ENCODE results near the gene ANKMY1.
"Not testable (repeated sequence)": the region's sequence is repeated elsewhere in the genome, so short reads cannot be mapped to it uniquely, and the experiment has no call there.

ANKMY1 gene

GRCh38 chr2:240568678-240569522, 11.1 kb upstream of the ANKMY1 start:
- DNase-seq (ENCODE audit: low spot score): peak; percentile 77

- DNase-seq (ENCODE audit: low spot score): peak; percentile 82
Observed at GRCh38 chr2:240567872-240568677, 10.3 kb upstream of the ANKMY1 start, which contains the start of gene RNPEPL1. TSS of gene RNPEPL1 (plus strand) at chr2:240568484. CDS start at chr2:240568587, 103 bp downstream.

- DNase-seq (ENCODE audit: low spot score): no peak
Observed at GRCh38 chr2:240567137-240567871, 9.5 kb upstream of the ANKMY1 start.

DNA sequence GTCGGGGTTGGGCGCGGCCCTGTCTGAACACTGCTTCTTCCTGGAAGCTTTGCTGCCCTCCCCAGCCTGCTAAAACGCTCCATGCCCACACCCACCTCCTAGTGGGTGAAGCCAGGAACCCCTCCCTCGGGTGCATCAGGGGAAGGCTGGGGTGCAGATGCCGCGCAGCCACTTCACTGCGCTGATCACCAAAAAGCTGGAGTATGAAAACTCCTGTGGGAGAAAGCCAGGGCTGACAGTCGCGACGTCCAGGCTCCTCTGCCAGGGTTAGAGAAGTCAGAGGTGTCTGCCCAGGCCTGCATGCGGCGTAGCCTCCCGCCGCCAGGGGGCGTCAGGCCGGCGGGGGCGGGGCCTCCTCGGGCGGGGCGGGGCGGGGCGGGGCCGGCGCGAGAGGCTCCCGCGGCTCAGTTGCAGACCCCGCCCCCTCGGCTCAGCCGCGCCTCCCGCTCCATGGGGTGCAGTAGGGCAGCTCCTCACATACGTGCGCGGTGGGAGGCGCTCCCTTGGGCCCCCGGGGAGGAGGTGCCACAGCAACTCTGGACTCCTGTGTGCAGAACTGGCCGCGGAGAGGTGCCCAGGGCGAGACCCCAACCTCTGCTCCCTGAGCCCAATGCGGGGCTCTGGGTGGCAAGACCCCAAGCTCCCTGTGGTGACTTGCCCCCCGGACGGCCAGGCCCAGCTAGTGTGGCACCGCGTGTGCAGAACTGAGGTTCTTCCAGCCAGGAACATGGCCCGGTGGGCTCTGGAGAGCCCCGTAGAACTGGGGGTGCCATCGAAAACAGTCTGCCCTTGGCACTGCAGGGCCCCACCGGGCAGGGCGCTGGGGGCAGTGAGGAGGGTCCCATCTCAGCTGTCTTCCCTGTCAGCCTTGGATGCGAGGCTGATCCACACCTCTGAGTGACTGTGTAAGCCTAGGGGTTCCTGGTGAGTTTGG, 8.7 kb upstream of the ANKMY1 start:
- peak; percentile 93 for DNase-seq (ENCODE audit: low spot score)

DNA sequence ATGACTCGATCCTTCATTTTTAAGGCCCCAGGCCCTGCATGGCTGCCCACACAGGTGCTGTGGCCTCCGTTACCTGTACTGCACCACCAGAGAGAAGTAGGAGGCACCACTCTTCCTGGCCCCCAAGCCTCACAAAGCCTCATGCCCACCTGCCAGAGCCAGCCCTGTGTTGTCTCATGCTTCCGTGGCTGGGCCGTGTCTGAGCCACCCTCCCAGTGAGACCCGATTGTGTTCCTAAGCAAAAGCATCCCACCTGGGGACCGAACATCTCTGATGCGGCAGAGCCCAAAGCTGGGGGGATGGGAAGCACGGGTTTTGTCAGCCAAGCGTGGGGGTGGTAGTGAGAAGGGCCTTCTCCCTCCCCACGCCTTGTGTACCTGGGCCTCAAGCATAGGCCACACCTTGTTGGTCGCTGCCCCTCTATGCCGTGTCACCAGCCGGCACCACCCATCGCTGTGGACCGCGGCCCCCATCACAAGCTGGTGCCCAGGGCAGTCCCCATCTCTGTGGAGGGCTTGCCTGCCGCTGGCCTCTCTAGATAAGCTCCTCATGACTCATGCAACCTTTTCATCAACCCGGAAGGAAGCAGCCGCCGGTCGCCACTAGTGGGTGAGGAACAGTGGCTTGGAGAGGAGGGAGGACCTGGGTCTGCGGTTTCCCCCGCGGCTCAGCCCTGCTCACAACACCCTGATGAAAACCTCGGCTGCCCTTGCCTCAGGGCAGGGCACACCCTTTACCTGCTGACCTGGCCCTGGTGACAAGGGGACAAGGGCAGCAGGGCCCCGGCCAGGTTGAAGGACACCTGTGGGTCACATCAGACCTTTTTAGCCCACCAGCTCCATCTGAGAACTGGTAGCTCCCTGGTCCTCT, 7.8 kb upstream of the ANKMY1 start:
- DNase-seq (ENCODE audit: low spot score): peak; percentile 51

DNA sequence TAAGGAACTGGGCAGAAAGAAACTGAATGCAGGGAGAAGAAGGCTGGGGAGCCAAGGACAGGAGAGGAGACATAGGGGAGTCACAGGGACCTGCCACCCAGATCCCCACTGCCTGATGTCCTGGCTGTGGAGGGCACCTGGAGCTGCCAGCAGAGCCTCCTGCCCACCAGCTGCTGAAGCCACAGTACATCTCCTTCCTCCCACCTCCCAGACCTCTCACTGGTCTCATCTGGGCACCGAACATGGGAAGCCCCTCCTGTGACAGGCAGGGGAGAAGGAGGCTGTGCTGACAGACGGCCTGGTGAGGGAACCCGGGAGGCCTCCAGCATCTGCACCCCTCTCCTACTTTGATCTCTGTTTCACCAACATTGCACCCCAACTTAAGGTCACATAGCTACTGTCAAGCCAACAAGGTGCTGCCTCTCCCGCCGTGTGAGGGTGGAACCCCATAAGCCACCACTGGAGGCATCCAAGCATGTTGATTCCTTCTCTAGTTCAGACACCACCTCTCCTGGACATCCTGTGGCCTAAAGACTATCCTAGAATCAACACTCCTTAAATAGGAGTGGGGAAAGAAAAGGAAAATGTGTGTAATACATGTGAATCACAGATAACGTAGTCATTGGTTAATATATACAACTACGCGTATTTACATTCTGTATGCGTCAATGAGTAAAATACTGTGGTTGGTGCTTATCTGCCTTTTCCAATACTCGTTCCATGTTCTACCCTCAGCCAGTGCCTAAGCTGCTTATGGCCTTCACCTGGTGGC, 7.0 kb upstream of the ANKMY1 start:
- no peak for DNase-seq (ENCODE audit: low spot score)

DNA sequence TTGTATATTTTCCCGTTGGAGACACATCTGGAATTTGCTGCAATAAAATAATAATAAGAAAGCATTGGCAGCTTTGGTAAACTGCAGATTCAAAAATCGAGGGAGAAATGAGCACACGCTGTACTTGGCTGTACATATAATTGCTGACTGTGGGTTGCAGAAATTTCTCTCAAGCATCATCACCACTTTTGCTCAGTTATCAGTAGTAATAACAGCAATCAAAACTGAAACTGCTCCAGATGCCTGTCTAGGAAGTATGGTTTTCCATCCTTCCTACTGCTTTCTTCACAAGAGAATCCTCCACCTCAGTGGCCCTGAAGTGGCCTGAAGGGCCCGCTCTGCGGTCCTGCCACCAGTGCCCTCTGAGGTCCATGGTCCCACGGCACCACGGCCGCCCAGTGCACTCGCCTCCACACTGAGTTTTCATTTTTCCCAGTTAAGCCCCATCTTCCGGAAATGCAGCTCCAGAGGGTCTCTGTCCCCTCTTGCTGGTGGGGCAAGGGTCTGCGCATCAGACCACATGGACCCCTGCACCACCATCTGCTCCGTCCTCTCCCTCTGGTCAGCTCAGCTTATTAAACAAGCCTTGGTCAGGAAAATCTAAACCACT, 6.3 kb upstream of the ANKMY1 start:
- DNase-seq (ENCODE audit: low spot score): no peak

DNA sequence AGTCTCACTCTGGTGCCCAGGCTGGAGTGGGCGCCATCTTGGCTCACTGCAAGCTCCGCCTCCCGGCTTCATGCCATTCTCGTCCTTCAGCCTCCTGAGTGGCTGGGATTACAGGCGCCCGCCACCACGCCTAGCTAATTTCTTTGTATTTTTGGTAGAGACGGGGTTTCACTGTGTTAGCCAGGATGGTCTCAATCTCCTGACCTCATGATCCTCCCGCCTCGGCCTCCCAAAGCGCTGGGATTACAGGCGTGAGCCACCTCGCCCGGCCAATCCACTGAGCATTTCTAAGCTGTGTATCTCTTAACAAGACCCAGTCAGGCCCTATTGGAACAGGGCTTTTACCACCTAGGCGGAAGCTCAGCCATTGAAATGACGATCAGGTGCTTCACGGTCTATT, 5.4 kb upstream of the ANKMY1 start:
- not testable (repeated sequence) for DNase-seq (ENCODE audit: low spot score)

DNA sequence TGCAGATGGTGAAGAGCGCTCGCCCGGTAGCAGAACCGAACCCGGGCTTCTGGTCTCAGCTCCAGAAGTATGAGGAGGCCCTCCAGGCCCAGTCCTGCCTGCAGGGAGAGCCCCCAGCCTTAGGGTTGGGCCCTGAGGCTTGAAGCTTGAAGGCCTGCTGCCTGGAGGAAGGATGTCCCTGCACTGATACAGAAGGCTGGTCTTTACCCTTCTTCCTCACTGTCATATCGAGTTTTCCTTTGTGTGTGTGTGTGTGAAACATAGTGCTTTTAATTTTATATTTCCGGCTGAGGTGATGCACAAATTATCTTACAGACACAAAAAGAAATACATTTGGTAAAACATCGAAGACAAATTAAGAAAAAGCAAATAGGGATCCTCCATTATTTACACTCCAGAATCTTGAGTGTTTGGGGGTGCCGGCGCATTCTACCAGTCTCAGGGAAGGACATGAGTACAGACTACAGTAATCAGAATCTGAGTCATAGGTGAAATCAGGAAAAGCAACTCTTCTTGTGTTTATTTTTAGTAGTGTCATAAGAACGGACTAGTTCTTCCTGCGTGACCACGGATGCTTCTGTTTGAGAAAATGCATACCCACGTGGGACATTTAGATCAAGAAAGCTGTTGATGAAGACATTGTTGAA, 3.7 kb upstream of the ANKMY1 start:
- DNase-seq (ENCODE audit: low spot score): no peak

GRCh38 chr2:240560480-240561324, 2.9 kb upstream of the ANKMY1 start:
- peak; percentile 96 for DNase-seq (ENCODE audit: low spot score)

DNA sequence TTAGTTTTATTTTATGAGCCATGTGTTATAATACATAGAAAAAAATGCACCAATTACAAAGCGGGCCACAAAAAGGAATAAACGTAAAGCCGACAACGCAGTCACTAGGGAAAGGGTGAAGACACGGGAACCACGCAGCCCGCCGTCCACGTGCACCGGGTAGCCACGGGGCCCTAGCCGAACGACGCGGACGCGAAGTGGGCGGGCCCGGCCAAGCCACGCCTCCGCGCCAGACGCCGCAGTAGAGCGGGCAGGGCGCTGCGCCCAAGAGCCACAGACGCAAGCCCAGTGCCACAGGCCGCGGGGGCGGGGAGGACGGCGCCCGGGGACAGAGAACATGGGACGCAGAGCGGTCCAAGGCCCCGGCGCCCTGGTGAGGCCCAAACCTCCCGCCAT, 2.3 kb upstream of the ANKMY1 start, which contains the start of gene DUSP28:
Gene DUSP28, plus strand, starts transcription at position 274 of the 396 bp plus-strand sequence. CDS start 328 bp downstream, outside the sequence.
- DNase-seq (ENCODE audit: low spot score): peak; percentile 95

DNA sequence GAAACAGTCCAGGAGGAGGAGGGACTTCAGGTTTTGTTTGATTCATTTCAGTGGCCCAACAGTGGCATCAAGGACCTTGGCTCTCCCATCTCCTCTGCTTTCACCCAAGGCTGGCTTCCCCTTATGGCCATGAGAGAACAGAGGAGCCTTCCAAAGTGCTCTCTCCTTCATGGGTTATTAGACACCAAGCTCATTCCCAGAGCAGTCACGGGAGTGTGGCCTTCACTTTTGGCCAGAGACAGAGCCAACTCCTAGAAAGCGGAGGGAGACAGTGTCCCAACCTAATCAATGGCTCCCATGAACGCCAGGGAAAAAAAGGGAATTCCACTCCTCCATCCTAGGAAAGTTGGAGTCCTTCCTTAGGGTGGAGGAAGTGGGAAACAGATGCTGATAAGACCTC, 1.5 kb upstream of the ANKMY1 start:
- DNase-seq (ENCODE audit: low spot score): no peak

- no peak for DNase-seq (ENCODE audit: low spot score)
Observed at GRCh38 chr2:240558236-240558761, 511 bp upstream of the ANKMY1 start.

DNA sequence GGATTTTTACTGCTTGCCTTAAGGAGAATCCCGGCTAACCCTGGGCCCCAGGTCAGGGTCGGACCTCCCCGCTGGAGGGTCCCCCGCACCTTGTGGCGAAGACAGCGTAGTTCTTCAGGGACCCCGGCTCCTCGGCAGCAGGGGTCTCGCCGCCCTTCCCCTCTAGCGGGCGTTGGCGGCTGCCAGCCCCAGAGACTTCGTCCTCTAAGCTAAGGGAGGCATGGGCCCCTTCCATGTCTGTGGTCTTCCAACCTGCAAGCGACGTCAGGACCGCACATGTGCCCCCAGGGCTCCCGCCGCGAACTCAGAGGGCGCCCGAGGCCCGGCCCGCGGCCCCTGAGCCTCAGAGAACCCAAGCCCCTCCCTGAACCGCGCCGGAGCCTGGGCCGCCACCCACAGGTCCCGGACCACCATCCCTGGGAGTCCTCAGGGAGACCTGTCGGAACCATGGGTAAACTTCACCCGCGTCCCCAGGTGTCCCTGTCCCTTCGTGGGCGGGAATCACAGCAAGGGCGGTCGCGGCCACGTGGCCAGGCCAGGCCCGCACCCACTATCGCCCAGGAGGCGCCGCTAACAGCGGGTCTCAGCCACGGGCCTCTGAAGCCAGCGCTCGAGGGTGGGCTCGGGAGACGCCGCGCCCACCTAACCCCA, 562 bp downstream of the ANKMY1 start:
- DNase-seq (ENCODE audit: low spot score): no peak

- peak; percentile 71 for DNase-seq (ENCODE audit: low spot score)
Observed at GRCh38 chr2:240556553-240557100, 1.2 kb downstream of the ANKMY1 start.

- DNase-seq (ENCODE audit: low spot score): no peak
Observed at GRCh38 chr2:240555541-240556250, 2.1 kb downstream of the ANKMY1 start.

Measured in AG20443 (cell line).